B cell (primary cell): ENCODE measurements around the gene OAT.

Experiments used
- EZH2 ChIP-seq: IDR thresholded peaks from 2 replicates; pipeline ENCODE4 v1.6.1; 2012; ENCODE audit warnings: borderline replicate concordance, low read depth, mild to moderate bottlenecking, moderate library complexity, low read length; ENCODE audit not compliant: insufficient read depth, poor library complexity, severe bottlenecking
- TF ChIP-seq, protein P1 (sequence below): fragments of 200-600 bp; IDR thresholded peaks from one replicate; pipeline ENCODE4 v1.8.0; 2022; ENCODE audit warnings: antibody characterized with exemption, mild to moderate bottlenecking

GRCh38 chr10:124359336-124359832 is 59.3 kb downstream of the OAT start:
- TF ChIP-seq, protein P1, sequence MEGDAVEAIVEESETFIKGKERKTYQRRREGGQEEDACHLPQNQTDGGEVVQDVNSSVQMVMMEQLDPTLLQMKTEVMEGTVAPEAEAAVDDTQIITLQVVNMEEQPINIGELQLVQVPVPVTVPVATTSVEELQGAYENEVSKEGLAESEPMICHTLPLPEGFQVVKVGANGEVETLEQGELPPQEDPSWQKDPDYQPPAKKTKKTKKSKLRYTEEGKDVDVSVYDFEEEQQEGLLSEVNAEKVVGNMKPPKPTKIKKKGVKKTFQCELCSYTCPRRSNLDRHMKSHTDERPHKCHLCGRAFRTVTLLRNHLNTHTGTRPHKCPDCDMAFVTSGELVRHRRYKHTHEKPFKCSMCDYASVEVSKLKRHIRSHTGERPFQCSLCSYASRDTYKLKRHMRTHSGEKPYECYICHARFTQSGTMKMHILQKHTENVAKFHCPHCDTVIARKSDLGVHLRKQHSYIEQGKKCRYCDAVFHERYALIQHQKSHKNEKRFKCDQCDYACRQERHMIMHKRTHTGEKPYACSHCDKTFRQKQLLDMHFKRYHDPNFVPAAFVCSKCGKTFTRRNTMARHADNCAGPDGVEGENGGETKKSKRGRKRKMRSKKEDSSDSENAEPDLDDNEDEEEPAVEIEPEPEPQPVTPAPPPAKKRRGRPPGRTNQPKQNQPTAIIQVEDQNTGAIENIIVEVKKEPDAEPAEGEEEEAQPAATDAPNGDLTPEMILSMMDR, result no peak
- no peak for TF ChIP-seq EZH2
